Measurements from ENCODE around the gene PNRC2. TPM values are rescaled to one million over a fixed set of nuclear protein-coding genes. Genes with fewer than 3 reads are reported as not detected.
"Not testable (repeated sequence)": the region's sequence is repeated elsewhere in the genome, so short reads cannot be mapped to it uniquely, and the experiment has no call there.

PNRC2 gene
- total and polyA plus RNA-seq, 2 experiments from 2014 or later: 67.4 to 77.3 TPM

DNA sequence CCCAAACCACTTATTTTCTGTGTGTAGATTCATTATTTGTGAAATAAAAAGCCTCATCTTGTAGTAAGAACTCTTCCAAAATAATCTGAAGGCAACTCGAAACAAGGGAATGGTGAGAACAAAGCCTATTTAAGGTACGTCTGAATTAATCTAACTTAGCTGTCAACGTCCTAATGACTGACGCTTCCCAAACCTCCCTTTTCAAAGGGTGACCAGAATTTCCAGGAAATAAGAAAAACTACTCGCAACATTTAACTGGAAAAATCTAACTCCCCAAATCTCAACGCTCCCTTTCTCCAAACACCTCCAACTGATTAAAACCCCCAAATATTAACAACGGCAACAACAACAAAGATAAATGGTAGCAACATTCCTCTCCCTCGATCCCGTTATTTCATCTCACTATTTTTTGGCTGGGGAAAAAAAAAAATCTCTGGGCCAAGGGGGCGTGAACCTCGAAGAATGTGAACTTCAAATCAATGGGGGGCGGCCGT, 19.8 kb downstream of the PNRC2 start:
- Histone ChIP-seq H3K4me3 (peak overlapping the region; percentile 98), H3F3A (ENCODE audit: insufficient read depth) (0 out of 2 replicates have a peak, but pooled peaks cover 4% of the 10 kb centered on the region), H3K36me3 (ENCODE audit: low read depth) (peaks cover 12% of the 10 kb centered on the region; the same call in 1 of the 2 replicates), H3K4me2 (ENCODE audit: unreplicated experiment) (peak overlapping the region; percentile 95), H3K9me3 (ENCODE audit: low read depth) (no peaks in the 10 kb centered on the region), H3K79me2 (ENCODE audit: insufficient read depth) (peaks cover 57% of the 10 kb centered on the region), H4K20me1 (ENCODE audit: insufficient read depth) (peaks cover 11% of the 10 kb centered on the region; the same call in 1 of the 2 replicates), H3K9ac (peak overlapping the region; percentile 99), H3K4me1 (ENCODE audit: insufficient read depth) (peaks cover 37% of the 10 kb centered on the region), H3K27ac (peak overlapping the region; percentile 96), H2AFZ (0 out of 2 replicates have a peak overlapping the region, but pooled peaks have one; percentile 31), H3K27me3 (replicated peaks; ENCODE audit: insufficient read depth) (no peaks in the 10 kb centered on the region), H3K9me2 (ENCODE audit: insufficient read depth) (no peaks in the 10 kb centered on the region)
- DNase-seq: no peak
- TF ChIP-seq EZH2 (IDR thresholded peaks at IDR 0.05; ENCODE audit: insufficient read depth, poor library complexity, severe bottlenecking) (no peak), EZH2phosphoT487 (IDR thresholded peaks at IDR 0.05; ENCODE audit: insufficient read depth, low read depth) (no peak)
- in situ Hi-C loops (cut with MboI): no loop called here
- 1% methylated on average over 11 to 13 of the region's 13 CpGs for WGBS, 2 experiments (ENCODE audit: low coverage in 1 of 2, low lambda C conversion rate in 2 of 2, missing lambda C conversion rate in 2 of 2)

- 1% methylated on average over 53 to 84 of the region's 84 CpGs for WGBS, 2 experiments (ENCODE audit: low coverage in 1 of 2, low lambda C conversion rate in 2 of 2, missing lambda C conversion rate in 2 of 2)
- in situ Hi-C loops (cut with MboI): no loop called here
- Histone ChIP-seq H3K27ac (peak within 1 kb of the TSS; percentile 96), H3K4me2 (ENCODE audit: unreplicated experiment) (peak within 1 kb of the TSS; percentile 95), H3K9ac (peak within 1 kb of the TSS; percentile 99), H3K4me1 (ENCODE audit: insufficient read depth) (peaks cover 42% of the 10 kb centered on the region), H3K79me2 (ENCODE audit: insufficient read depth) (peaks cover 50% of the 10 kb centered on the region), H3K9me2 (ENCODE audit: insufficient read depth) (no peaks in the 10 kb centered on the region), H3K36me3 (ENCODE audit: low read depth) (peaks cover 9% of the 10 kb centered on the region; the same call in 1 of the 2 replicates), H3K27me3 (replicated peaks; ENCODE audit: insufficient read depth) (no peaks in the 10 kb centered on the region), H3K9me3 (ENCODE audit: low read depth) (no peaks in the 10 kb centered on the region), H3K4me3 (peak within 1 kb of the TSS; percentile 98), H4K20me1 (ENCODE audit: insufficient read depth) (peaks cover 11% of the 10 kb centered on the region; the same call in 1 of the 2 replicates), H3F3A (ENCODE audit: insufficient read depth) (0 out of 2 replicates have a peak, but pooled peaks cover under 1% of the 10 kb centered on the region), H2AFZ (peak within 1 kb of the TSS; percentile 96)
- peak; percentile 100 for DNase-seq
- TF ChIP-seq EZH2phosphoT487 (IDR thresholded peaks at IDR 0.05; ENCODE audit: insufficient read depth, low read depth) (no peak), EZH2 (IDR thresholded peaks at IDR 0.05; ENCODE audit: insufficient read depth, poor library complexity, severe bottlenecking) (no peak)
Measured at GRCh38 chr1:23979881-23980727, 20.5 kb downstream of the PNRC2 start, which contains the start of gene SRSF10. SRSF10 (minus strand) TSS chr1:23980327; CDS start chr1:23980255, 72 bp downstream.

- Histone ChIP-seq H3K27ac (peak overlapping the region; percentile 96), H3K27me3 (replicated peaks; ENCODE audit: insufficient read depth) (no peaks in the 10 kb centered on the region), H3K9me2 (ENCODE audit: insufficient read depth) (no peaks in the 10 kb centered on the region), H3F3A (ENCODE audit: insufficient read depth) (no peaks in the 10 kb centered on the region), H3K4me1 (ENCODE audit: insufficient read depth) (peaks cover 37% of the 10 kb centered on the region), H3K36me3 (ENCODE audit: low read depth) (peaks cover 4% of the 10 kb centered on the region; the same call in 1 of the 2 replicates), H3K9me3 (ENCODE audit: low read depth) (no peaks in the 10 kb centered on the region), H3K4me3 (peak overlapping the region; percentile 98), H3K9ac (peak overlapping the region; percentile 99), H2AFZ (peak overlapping the region; percentile 96), H3K4me2 (ENCODE audit: unreplicated experiment) (peak overlapping the region; percentile 91), H4K20me1 (ENCODE audit: insufficient read depth) (peaks cover 7% of the 10 kb centered on the region; the same call in 1 of the 2 replicates), H3K79me2 (ENCODE audit: insufficient read depth) (peaks cover 44% of the 10 kb centered on the region)
- TF ChIP-seq EZH2 (IDR thresholded peaks at IDR 0.05; ENCODE audit: insufficient read depth, poor library complexity, severe bottlenecking) (no peak), EZH2phosphoT487 (IDR thresholded peaks at IDR 0.05; ENCODE audit: insufficient read depth, low read depth) (no peak)
- in situ Hi-C loops (cut with MboI): no loop called here
- WGBS, 2 experiments (ENCODE audit: low coverage in 1 of 2, low lambda C conversion rate in 2 of 2, missing lambda C conversion rate in 2 of 2): 49 to 50% methylated on average over 6 of the region's 6 CpGs
- DNase-seq: peak; percentile 58
Measured at GRCh38 chr1:23980728-23981070, 21.1 kb downstream of the PNRC2 start.

GRCh38 chr1:23984417-23985186, 25.0 kb downstream of the PNRC2 start:
- Histone ChIP-seq H3K4me2 (ENCODE audit: unreplicated experiment) (no peak overlapping the region), H3K4me3 (no peak overlapping the region), H3K4me1 (ENCODE audit: insufficient read depth) (peaks cover 12% of the 10 kb centered on the region), H3K27me3 (replicated peaks; ENCODE audit: insufficient read depth) (no peaks in the 10 kb centered on the region), H3K9me2 (ENCODE audit: insufficient read depth) (no peaks in the 10 kb centered on the region), H3F3A (ENCODE audit: insufficient read depth) (no peaks in the 10 kb centered on the region), H3K27ac (0 out of 2 replicates have a peak overlapping the region, but pooled peaks have one; percentile 1), H3K9ac (no peak overlapping the region), H3K79me2 (ENCODE audit: insufficient read depth) (peaks cover 5% of the 10 kb centered on the region), H3K9me3 (ENCODE audit: low read depth) (no peaks in the 10 kb centered on the region), H2AFZ (no peak overlapping the region), H3K36me3 (ENCODE audit: low read depth) (no peaks in the 10 kb centered on the region), H4K20me1 (ENCODE audit: insufficient read depth) (no peaks in the 10 kb centered on the region)
- in situ Hi-C loops (cut with MboI): no loop called here
- peak; percentile 73 for DNase-seq
- 73 to 75% methylated on average over 5 of the region's 5 CpGs for WGBS, 2 experiments (ENCODE audit: low coverage in 1 of 2, low lambda C conversion rate in 2 of 2, missing lambda C conversion rate in 2 of 2)
- no peak for TF ChIP-seq EZH2phosphoT487 (IDR thresholded peaks at IDR 0.05; ENCODE audit: insufficient read depth, low read depth)
- TF ChIP-seq EZH2 (IDR thresholded peaks at IDR 0.05; ENCODE audit: insufficient read depth, poor library complexity, severe bottlenecking): no peak

DNA sequence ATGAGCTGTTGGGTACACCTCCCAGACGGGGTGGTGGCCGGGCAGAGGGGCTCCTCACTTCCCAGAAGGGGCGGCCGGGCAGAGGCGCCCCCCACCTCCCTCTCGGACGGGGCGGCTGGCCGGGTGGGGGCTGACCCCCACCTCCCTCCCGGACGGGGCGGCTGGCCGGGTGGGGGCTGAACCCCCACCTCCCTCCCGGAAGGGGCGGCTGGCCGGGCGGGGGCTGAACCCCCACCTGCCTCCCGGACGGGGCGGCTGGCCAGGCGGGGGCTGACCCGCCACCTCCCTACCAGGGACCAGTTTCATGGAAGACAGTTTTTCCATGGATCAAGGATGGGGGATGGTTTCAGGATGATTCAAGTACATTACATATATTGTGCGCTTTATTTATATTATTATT, 27.4 kb downstream of the PNRC2 start:
- H3F3A ChIP-seq (ENCODE audit: insufficient read depth); H3K4me1 ChIP-seq (ENCODE audit: insufficient read depth); H3K4me3 ChIP-seq; DNase-seq; H3K9me3 ChIP-seq (ENCODE audit: low read depth); H4K20me1 ChIP-seq (ENCODE audit: insufficient read depth); H3K27me3 ChIP-seq (replicated peaks; ENCODE audit: insufficient read depth); H3K4me2 ChIP-seq (ENCODE audit: unreplicated experiment); H3K9ac ChIP-seq; H3K27ac ChIP-seq; H3K36me3 ChIP-seq (ENCODE audit: low read depth); H2AFZ ChIP-seq; H3K79me2 ChIP-seq (ENCODE audit: insufficient read depth); H3K9me2 ChIP-seq (ENCODE audit: insufficient read depth); in situ Hi-C loops (cut with MboI): not testable (repeated sequence)
- 89 to 91% methylated on average over 9 to 22 of the region's 23 CpGs for WGBS, 2 experiments (ENCODE audit: low coverage in 1 of 2, low lambda C conversion rate in 2 of 2, missing lambda C conversion rate in 2 of 2)

Data from GM23248 (cell line).